K562 (cell line): Measurements from ENCODE around the gene RBM4B. TPM values are rescaled to one million over a fixed set of nuclear protein-coding genes. Genes with fewer than 3 reads are reported as not detected.

Experiments used
- ATAC-seq: fragments of 200-7000 bp; cut with Tn5 transposase; 3 replicates; pipeline ENCODE4 v1.9.1; 2020; ENCODE audit warnings: moderate library complexity
- BruUV-seq: library from RNA; stranded (reverse); fragments of 400-500 nt; replicated peaks from 2 replicates; lab custom pipeline; 2021; lab: Mats Ljungman, UMichigan
- CTCF ChIA-PET: fragments of 300-600 bp; formaldehyde crosslinking; extraction: SDS; loops from one replicate; lab custom pipeline; 2021; ENCODE audit warnings: low intra/inter-chr PET ratio; lab: Yijun Ruan, JAX
- POLR2A ChIA-PET: fragments of 300-600, 350-650 bp; sonication (Branson Sonifier 250); formaldehyde crosslinking; extraction: SDS; loops from one replicate; lab custom pipeline; 2021; ENCODE audit warnings: antibody characterized with exemption, inconsistent platforms; lab: Yijun Ruan, JAX
- DNase-seq, 4 experiments: peaks; one replicate each; pipeline versions ENCODE4 v3.0.0 to v3.0.0-alpha.2; 2011 to 2018; ENCODE audit warnings: low spot score in 3 of 4, mixed read lengths in 3 of 4; ENCODE audit errors: extremely low read depth in 1 of 4
- FAIRE-seq: peaks from 2 replicates; lab custom pipeline; 2011; peaks lifted over from hg19 to GRCh38; lab: Jason Lieb, UNC
- H2AFZ ChIP-seq: 2 replicates; pipeline ENCODE4 v1.6.0; 2011; ENCODE audit warnings: low read depth, low read length, control low read depth, inconsistent platforms
- H3K27ac ChIP-seq: fragments of 200-600 bp; 3 replicates; pipeline ENCODE4 v1.8.0; 2011; ENCODE audit warnings: low read depth, mild to moderate bottlenecking, control low read depth, inconsistent platforms, low read length, moderate library complexity, mixed read lengths; ENCODE audit errors: extremely low read depth
- H3K27me3 ChIP-seq, 2 experiments: fragments of 300-600 bp in 1 of 2; 2 replicates in 1 of 2; 3 replicates in 1 of 2; pipeline versions ENCODE4 v1.6.0 to v1.8.0; 2011; ENCODE audit warnings: inconsistent platforms in 2 of 2, low read length in 2 of 2, mild to moderate bottlenecking in 1 of 2, mixed read lengths in 1 of 2, moderate library complexity in 1 of 2; ENCODE audit not compliant: control insufficient read depth in 2 of 2, insufficient read depth in 2 of 2
- H3K36me3 ChIP-seq: fragments of 300-600 bp; 3 replicates; pipeline ENCODE4 v1.8.0; 2011; ENCODE audit warnings: mild to moderate bottlenecking, low read length, inconsistent platforms; ENCODE audit not compliant: control insufficient read depth, insufficient read depth
- H3K4me1 ChIP-seq, 2 experiments: fragments of 200-600 bp in 1 of 2; replicated peaks in 1 of 2; 2 replicates in 1 of 2; 3 replicates in 1 of 2; pipeline versions ENCODE4 v1.5.1 to v1.8.0; 2011; ENCODE audit warnings: inconsistent platforms in 2 of 2, low read length in 2 of 2, mild to moderate bottlenecking in 1 of 2, mixed read lengths in 1 of 2, moderate library complexity in 1 of 2; ENCODE audit not compliant: control insufficient read depth in 2 of 2, insufficient read depth in 2 of 2
- H3K4me2 ChIP-seq: 2 replicates; pipeline ENCODE4 v1.6.1; 2011; ENCODE audit warnings: low read length, control low read depth, inconsistent platforms, mixed read lengths; ENCODE audit not compliant: insufficient read depth
- H3K4me3 ChIP-seq: fragments of 200-600 bp; sonication (generic), shearing (Covaris generic); 2 replicates; pipeline ENCODE4 v1.5.1; 2016; ENCODE audit warnings: control low read depth, inconsistent platforms
- H3K79me2 ChIP-seq: fragments of 200-600 bp; 3 replicates; pipeline ENCODE4 v1.8.0; 2011; ENCODE audit warnings: low read length, inconsistent platforms; ENCODE audit not compliant: control insufficient read depth, insufficient read depth
- H3K9ac ChIP-seq, 2 experiments: 2 replicates each; pipeline versions ENCODE4 v1.6.0 to v1.6.1; 2011; ENCODE audit warnings: low read depth in 2 of 2, low read length in 2 of 2, control low read depth in 1 of 2, inconsistent platforms in 1 of 2, mild to moderate bottlenecking in 1 of 2, mixed read lengths in 1 of 2; ENCODE audit not compliant: insufficient read depth in 1 of 2
- H3K9me1 ChIP-seq: one replicate; pipeline ENCODE4 v1.6.0; 2011; ENCODE audit warnings: inconsistent platforms, mild to moderate bottlenecking, low read length, moderate library complexity; ENCODE audit not compliant: control insufficient read depth, insufficient read depth
- H3K9me3 ChIP-seq: replicated peaks from 2 replicates; pipeline ENCODE4 v1.5.1; 2011; ENCODE audit warnings: low read depth, low read length, inconsistent platforms; ENCODE audit not compliant: control insufficient read depth, insufficient read depth
- H4K20me1 ChIP-seq: replicated peaks from 2 replicates; pipeline ENCODE4 v1.6.1; 2011; ENCODE audit warnings: low read length, inconsistent platforms, mixed read lengths; ENCODE audit not compliant: control insufficient read depth, insufficient read depth
- E2F3 ChIP-seq: fragments of 250-450 bp; sonication (Bioruptor Pico); IDR thresholded peaks from 2 replicates; pipeline ENCODE4 v1.4.0; 2020; ENCODE audit warnings: mild to moderate bottlenecking
- E2F6 ChIP-seq, 2 experiments: IDR thresholded peaks; 2 replicates each; pipeline ENCODE4 v1.6.1; 2011; ENCODE audit warnings: borderline replicate concordance in 1 of 2, control low read depth in 1 of 2, low read depth in 1 of 2, low read length in 1 of 2, mild to moderate bottlenecking in 1 of 2, mixed read lengths in 1 of 2, moderate library complexity in 1 of 2; ENCODE audit not compliant: insufficient read depth in 1 of 2, insufficient read length in 1 of 2, poor library complexity in 1 of 2, severe bottlenecking in 1 of 2; ENCODE audit errors: extremely low read depth in 1 of 2
- ELF4 ChIP-seq: fragments of 450-650 bp; formaldehyde crosslinking; IDR thresholded peaks from 2 replicates; pipeline ENCODE4 v1.4.0; 2022; ENCODE audit warnings: missing genetic modification characterization
- ELK1 ChIP-seq: sonication (generic); formaldehyde crosslinking; IDR thresholded peaks from 2 replicates; pipeline ENCODE4 v1.8.1; 2022; ENCODE audit warnings: missing genetic modification reagents
- ESRRB ChIP-seq: fragments of 250-450 bp; sonication (Bioruptor Pico); IDR thresholded peaks from 2 replicates; pipeline ENCODE4 v1.5.0; 2020; ENCODE audit warnings: mild to moderate bottlenecking, moderate library complexity, borderline replicate concordance
- GTF2A2 ChIP-seq: IDR thresholded peaks from 2 replicates; pipeline ENCODE4 v1.6.1; 2016; ENCODE audit warnings: mild to moderate bottlenecking, missing genetic modification characterization, missing compliant biosample characterization
- NR2C1 ChIP-seq, 2 experiments: fragments of 450-650 bp; IDR thresholded peaks; 2 replicates each; pipeline ENCODE4 v1.6.1; 2017; ENCODE audit warnings: mild to moderate bottlenecking in 2 of 2, antibody characterized with exemption in 1 of 2, inconsistent platforms in 1 of 2, missing compliant biosample characterization in 1 of 2, missing genetic modification characterization in 1 of 2
- SMARCB1 ChIP-seq: IDR thresholded peaks from 2 replicates; pipeline ENCODE4 v1.6.1; 2011; ENCODE audit warnings: improper control_type of control experiment, low read depth; ENCODE audit not compliant: insufficient read length
- TEAD1 ChIP-seq, 2 experiments: fragments of 450-650 bp in 1 of 2; sonication (generic) in 1 of 2; formaldehyde crosslinking; IDR thresholded peaks; 2 replicates each; pipeline versions ENCODE4 v1.4.0 to v1.8.0; 2020 to 2022; ENCODE audit warnings: mild to moderate bottlenecking in 2 of 2, missing genetic modification reagents in 1 of 2
- ZNF133 ChIP-seq: fragments of 250-450 bp; sonication (Bioruptor Pico); IDR thresholded peaks from 2 replicates; pipeline ENCODE4 v1.4.0; 2020; ENCODE audit warnings: mild to moderate bottlenecking
- ZNF263 ChIP-seq: sonication (generic); formaldehyde crosslinking; IDR thresholded peaks from 2 replicates; pipeline ENCODE4 v1.8.0; 2022; ENCODE audit warnings: mild to moderate bottlenecking, missing genetic modification reagents, borderline replicate concordance
- ZNF609 ChIP-seq: sonication (generic); formaldehyde crosslinking; IDR thresholded peaks from 2 replicates; pipeline ENCODE4 v1.8.1; 2023; ENCODE audit warnings: missing genetic modification reagents, mild to moderate bottlenecking, borderline replicate concordance
- ZZZ3 ChIP-seq: fragments of 450-650 bp; IDR thresholded peaks from 2 replicates; pipeline ENCODE4 v1.6.1; 2016; ENCODE audit warnings: antibody characterized with exemption, mild to moderate bottlenecking, moderate library complexity
- WGBS: fragments of 100-300 bp; shearing (Covaris generic); methylation state at CpG from one replicate; pipeline ENCODE4 v1.1.6; 2016; ENCODE audit warnings: low coverage, mixed read lengths; ENCODE audit not compliant: insufficient coverage; ENCODE audit errors: missing lambda C conversion rate; 5-methylcytosine and 5-hydroxymethylcytosine counted together
- in situ Hi-C: fragments of 300-500 bp; cut with MboI; formaldehyde crosslinking; loops from 4 replicates; pipeline ENCODE4 v1.15.0; 2018; ENCODE audit warnings: inconsistent platforms, mixed read lengths
- intact Hi-C: fragments of 100-400 bp; cut with micrococcal nuclease; formaldehyde crosslinking; loops from 2 replicates; pipeline ENCODE4 v1.14.2; 2022
- polyA plus RNA-seq, 8 experiments: library from polyadenylated mRNA; depleted of rRNA in 4 of 8; stranded (reverse) in 5 of 8; unstranded in 3 of 8; fragments of >200 nt; fragmentation: Nextera tagmentation in 2 of 8; fragmentation: Illumina TruSeq in 1 of 8; extraction: Ambion mirVana in 2 of 8; extraction: Trizol in 1 of 8; gene quantifications; 2 replicates each; pipeline versions ENCODE4 v1.2.1 to v1.2.3, GENCODE V29; 2011 to 2014; ENCODE audit warnings: inconsistent platforms in 1 of 8, missing spikeins in 1 of 8
- total RNA-seq, 7 experiments: library from RNA; depleted of rRNA in 6 of 7; stranded (reverse); fragments of >200 nt in 6 of 7; fragmentation: Illumina TruSeq in 2 of 7; extraction: Trizol in 2 of 7; gene quantifications; 2 replicates each; pipeline versions ENCODE4 v1.2.1 to v1.2.3, GENCODE V29; 2011 to 2021; ENCODE audit warnings: low replicate concordance in 1 of 7

The RBM4B gene
- total and polyA plus RNA-seq, 9 of the 15 experiments (the other 6 are each of a cell fraction or from before 2014, with no cell fraction given) = 14.6 to 39.9 (median 23.3) TPM

GRCh38 chr11:66676931-66677598, 622 bp downstream of the RBM4B start:
- Histone ChIP-seq H3K4me1 (peaks cover 23 to 31% of the 10 kb centered on the region in 2 experiments; a peak in 4 of 5 replicates), H3K9me3 (no peaks in the 10 kb centered on the region), H2AFZ (peak overlapping the region; percentile 94), H3K9me1 (no peaks in the 10 kb centered on the region), H3K79me2 (peaks cover 42% of the 10 kb centered on the region), H3K36me3 (peaks cover 21% of the 10 kb centered on the region), H3K27ac (peak overlapping the region; percentile 93), H3K4me3 (peak overlapping the region; percentile 59), H3K27me3 (no peaks in the 10 kb centered on the region), H3K9ac (peak overlapping the region; percentile 90 to 94), H3K4me2 (peak overlapping the region; percentile 94), H4K20me1 (no peaks in the 10 kb centered on the region)
- 8% methylated on average over 18 of the region's 27 CpGs for WGBS
- ATAC-seq (no peak), FAIRE-seq (peak; percentile 85), DNase-seq (no peak)
- intact Hi-C loops = loop anchor here (5.0 kb wide), 4 partner anchors 85 to 240 kb away; partner anchors contain the start of genes CCDC87, CCS, DPP3 and MRPL11
- in situ Hi-C loops = no loop called here
- POLR2A ChIA-PET = interaction anchor here (0.5 to 2.4 kb wide), 32 partner anchors 9 to 436 kb away, joined by 3 to 18 read pairs (median 4); partner anchors contain the start of genes DPP3 and RBM4
- BruUV-seq = TSS peak; percentile 58
- CTCF ChIA-PET = interaction anchor here (1.3 to 5.0 kb wide), 3 partner anchors 98 to 364 kb away, joined by 4 to 139 read pairs (median 11); no protein-coding TSS in a partner anchor
- TF ChIP-seq ELK1 (CRISPR knock-in tag) = no peak
- TF ChIP-seq ELF4 (CRISPR knock-in tag) = no peak
- TF ChIP-seq E2F3 = 0 out of 2 replicates have a peak, but pooled peaks have one; percentile 19
- peak; percentile 16 to 70 for TF ChIP-seq E2F6 (IDR thresholded peaks at IDR 0.05; ENCODE audit: borderline replicate concordance in 1 of 2, extremely low read depth in 1 of 2, insufficient read depth in 1 of 2, insufficient read length in 1 of 2, low read depth in 1 of 2, low read length in 1 of 2, poor library complexity in 1 of 2, severe bottlenecking in 1 of 2)
- no peak for TF ChIP-seq GTF2A2
- peak; percentile 9; the same call in 1 of the 2 replicates for TF ChIP-seq ZNF263 (CRISPR knock-in tag)
- no peak for TF ChIP-seq ZZZ3
- no peak for TF ChIP-seq SMARCB1
- no peak for TF ChIP-seq ZNF133
- TF ChIP-seq NR2C1 (IDR thresholded peaks at IDR 0.05) = no peak
- peak; percentile 33; the same call in 1 of the 2 replicates for TF ChIP-seq NR2C1 (tag; IDR thresholded peaks at IDR 0.05)
- TF ChIP-seq TEAD1 (CRISPR knock-in tag; IDR thresholded peaks at IDR 0.05) = no peak
- TF ChIP-seq ZNF609 (CRISPR knock-in tag) = 0 out of 2 replicates have a peak, but pooled peaks have one; percentile 36
- no peak for TF ChIP-seq ESRRB
